Femur (tissue), 1 donor: ENCODE data around the gene CCDC27.
"Not testable (repeated sequence)": the region's sequence is repeated elsewhere in the genome, so short reads cannot be mapped to it uniquely, and the experiment has no call there.

Experiments
- DNase-seq: peaks from one replicate; pipeline ENCODE4 v3.0.0-alpha.2; 2017

Gene CCDC27

DNA sequence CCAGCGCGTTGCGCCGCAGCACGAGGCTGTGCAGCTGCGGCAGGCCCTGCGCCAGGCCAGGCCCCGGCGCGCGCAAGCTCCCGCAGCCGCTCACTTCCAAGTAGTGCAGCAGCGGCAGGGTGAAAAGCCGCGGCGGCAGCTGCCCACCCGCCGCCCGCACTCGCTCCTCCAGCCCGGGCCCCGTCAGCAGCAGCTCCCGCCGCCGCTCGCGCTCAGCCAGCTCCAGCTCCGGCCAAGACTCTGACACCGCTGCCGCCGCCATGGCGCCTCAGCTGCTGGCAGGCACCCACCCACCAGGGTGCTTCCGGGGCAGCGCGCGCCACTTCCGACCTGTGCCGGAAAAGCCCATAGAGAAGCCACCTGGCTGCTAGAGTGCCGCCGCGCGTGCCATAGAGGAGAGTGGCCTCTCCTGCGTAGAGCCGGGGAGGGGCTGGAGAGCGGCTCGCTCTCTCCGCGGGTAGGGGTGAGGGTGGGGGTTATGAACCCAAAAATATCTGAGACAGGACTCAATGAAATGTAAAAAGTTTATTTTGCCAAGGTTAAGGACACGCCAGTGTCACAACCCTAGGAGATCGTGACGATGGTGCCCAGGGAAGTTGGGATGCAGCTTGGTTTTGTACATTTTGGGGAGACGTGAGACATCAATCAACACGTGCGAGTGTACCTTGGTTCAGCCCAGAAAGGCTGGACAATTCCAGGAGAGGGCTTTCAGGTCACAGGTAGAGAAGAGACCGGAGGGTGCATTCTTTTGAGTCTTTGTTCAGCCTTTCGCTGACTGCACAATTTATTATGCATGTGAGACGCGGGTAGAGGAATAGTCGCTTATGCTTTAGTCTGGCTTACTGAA, 44.2 kb downstream of the CCDC27 start, which contains the start of gene LRRC47:
Gene LRRC47, minus strand, starts transcription at position 284 of the 847 bp plus-strand sequence. Its CDS starts 22 bp downstream, at position 262.
- DNase-seq: peak; percentile 96

- no peak for DNase-seq
Measured at GRCh38 chr1:3799976-3800685, 47.9 kb downstream of the CCDC27 start.

GRCh38 chr1:3800795-3801194, 48.5 kb downstream of the CCDC27 start:
- DNase-seq: not testable (repeated sequence)

DNA sequence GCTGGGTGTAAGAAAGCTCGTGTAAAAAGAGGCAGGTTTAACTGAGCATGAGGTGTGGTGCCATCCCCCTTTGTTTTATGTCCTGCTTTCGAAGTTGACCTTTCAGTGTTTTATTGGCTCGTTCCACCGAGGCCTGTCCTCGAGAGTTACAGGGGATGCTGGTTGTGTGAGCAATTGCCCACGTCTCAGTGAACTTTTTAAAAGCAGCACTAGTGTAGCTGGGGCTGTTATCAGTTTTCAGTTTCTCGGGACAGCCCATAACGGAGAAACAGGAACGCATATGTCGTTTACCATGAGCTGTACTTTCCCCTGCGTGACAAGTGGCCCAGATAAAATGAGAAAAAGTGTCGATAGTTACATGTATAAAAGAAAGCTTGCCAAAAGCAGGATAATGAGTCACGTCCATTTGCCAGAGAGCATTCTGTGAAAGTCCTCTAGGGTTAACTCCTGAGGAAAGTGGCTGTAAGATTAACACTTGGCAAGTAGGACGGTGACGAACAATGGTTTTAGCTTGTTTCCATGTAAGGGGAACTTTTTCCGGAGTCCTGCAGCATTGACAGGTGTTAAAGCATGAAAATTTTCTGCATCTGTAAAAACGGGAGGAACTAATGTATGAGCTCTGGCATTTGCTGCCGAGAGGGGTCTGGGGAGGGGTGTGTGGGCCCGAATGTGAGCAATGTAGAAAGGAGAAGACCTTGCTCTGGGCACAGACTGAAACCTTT, 51.8 kb downstream of the CCDC27 start:
- no peak for DNase-seq

GRCh38 chr1:3804627-3804944, 52.3 kb downstream of the CCDC27 start:
- not testable (repeated sequence) for DNase-seq

- DNase-seq: no peak
Measured at GRCh38 chr1:3805038-3805437, 52.8 kb downstream of the CCDC27 start.

GRCh38 chr1:3807769-3808168, 55.5 kb downstream of the CCDC27 start:
- no peak for DNase-seq

DNA sequence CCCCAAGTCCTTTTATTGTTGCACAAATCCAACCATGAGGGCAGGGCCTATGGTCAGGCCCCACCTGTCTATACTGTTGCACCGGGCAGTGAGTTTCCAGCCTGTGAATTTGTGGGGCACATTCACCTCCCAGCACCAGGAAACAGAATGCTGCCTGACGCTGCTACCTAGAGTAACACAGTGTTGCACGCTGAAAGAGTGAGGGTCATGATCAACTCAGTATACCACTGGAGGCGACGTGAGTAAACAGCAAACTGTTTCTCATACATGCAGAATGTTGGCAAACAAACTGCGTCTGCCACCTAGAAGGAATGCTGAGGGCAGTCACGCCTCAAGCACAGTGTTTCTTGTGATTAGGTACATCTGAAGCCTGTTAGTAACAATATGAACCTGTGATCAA, 57.4 kb downstream of the CCDC27 start:
- no peak for DNase-seq

- not testable (repeated sequence) for DNase-seq
Measured at GRCh38 chr1:3810149-3810761, 58.0 kb downstream of the CCDC27 start.

DNA sequence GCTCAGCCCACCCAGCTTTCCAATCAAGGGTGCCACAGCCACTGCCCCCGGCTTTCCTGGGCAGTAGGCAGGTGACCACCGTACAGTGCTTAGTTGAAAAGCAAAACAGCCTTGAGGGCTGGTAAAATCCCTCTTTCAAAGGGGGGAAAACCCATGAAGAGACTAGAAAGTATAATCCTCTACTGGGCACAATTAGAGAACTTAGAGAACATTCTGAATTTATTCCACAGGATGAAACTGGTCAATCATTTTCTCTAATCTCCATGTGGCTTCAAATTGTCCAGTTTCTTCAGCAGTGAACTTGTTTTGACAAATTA, 59.3 kb downstream of the CCDC27 start:
- no peak for DNase-seq

GRCh38 chr1:3814065-3814464, 61.8 kb downstream of the CCDC27 start:
- no peak for DNase-seq

- no peak for DNase-seq
Measured at GRCh38 chr1:3814771-3815561, 62.7 kb downstream of the CCDC27 start.

GRCh38 chr1:3816331-3817137, 64.3 kb downstream of the CCDC27 start:
- DNase-seq: no peak

GRCh38 chr1:3817138-3817740, 65.0 kb downstream of the CCDC27 start:
- DNase-seq: no peak

GRCh38 chr1:3817821-3818597, 65.8 kb downstream of the CCDC27 start:
- no peak for DNase-seq

GRCh38 chr1:3819771-3820200, 67.5 kb downstream of the CCDC27 start:
- DNase-seq: no peak

DNA sequence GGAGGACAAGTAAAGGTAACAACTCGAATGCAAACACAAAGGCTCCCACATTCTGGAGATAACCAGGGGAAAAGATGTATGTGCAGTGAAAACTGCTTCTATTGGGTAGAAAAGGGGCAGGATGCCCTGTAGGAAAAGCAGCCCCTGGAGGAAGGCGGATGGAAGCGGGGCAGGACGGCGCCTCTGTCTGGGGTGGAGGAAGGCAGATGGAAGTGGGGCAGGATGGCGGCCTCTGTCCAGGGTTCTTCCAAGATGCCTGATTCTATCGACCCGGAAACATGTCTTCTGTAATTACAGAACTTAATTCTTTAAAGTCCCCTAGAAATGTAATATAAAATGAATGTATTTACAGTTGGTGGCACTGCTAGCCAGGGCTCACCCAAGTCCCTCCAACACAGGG, 68.1 kb downstream of the CCDC27 start:
- DNase-seq: no peak

- no peak for DNase-seq
Measured at GRCh38 chr1:3821004-3821403, 68.8 kb downstream of the CCDC27 start.
